ENCODE data around the gene NEU2.

Gene NEU2

GRCh38 chr2:233061591-233062450 lies 29.3 kb downstream of the NEU2 start:
- no CpG with 5 or more reads among the region's 12 CpGs for WGBS (ENCODE audit: extremely low coverage, insufficient coverage, low lambda C conversion rate)
- peak; percentile 62 for DNase-seq

GRCh38 chr2:233062451-233062850 lies 30.0 kb downstream of the NEU2 start:
- no peaks in the 10 kb centered on the region for H3K79me2 ChIP-seq (ENCODE audit: control insufficient read depth, insufficient read depth, low read length)
- H3K23ac ChIP-seq (ENCODE audit: low read length) = no peak overlapping the region
- no peak overlapping the region for H3K4me2 ChIP-seq (ENCODE audit: low read length)
- no peaks in the 10 kb centered on the region for H3K4me1 ChIP-seq (ENCODE audit: control insufficient read depth, low read depth, low read length)
- WGBS (ENCODE audit: extremely low coverage, insufficient coverage, low lambda C conversion rate) = no CpG with 5 or more reads among the region's 4 CpGs
- H3K4me3 ChIP-seq (ENCODE audit: low read length) = no peak overlapping the region
- no peak overlapping the region for H4K5ac ChIP-seq (ENCODE audit: low read length)
- no peak overlapping the region for H4K8ac ChIP-seq (ENCODE audit: low read depth, low read length)
- no peak for DNase-seq
- H3K18ac ChIP-seq (ENCODE audit: low read length) = no peak overlapping the region
- no peak overlapping the region for H2BK120ac ChIP-seq (ENCODE audit: low read depth, low read length)
- no peak overlapping the region for H3K27ac ChIP-seq (ENCODE audit: low read depth, low read length)
- no peak overlapping the region for H3K9ac ChIP-seq (ENCODE audit: low read length)
- H3K27me3 ChIP-seq (ENCODE audit: insufficient read depth, low read length, poor library complexity) = no peaks in the 10 kb centered on the region
- H3K56ac ChIP-seq (ENCODE audit: low read length) = no peak overlapping the region
- H3K36me3 ChIP-seq (ENCODE audit: control insufficient read depth, insufficient read depth, low read length) = no peaks in the 10 kb centered on the region
- H3K4ac ChIP-seq (ENCODE audit: low read depth, low read length) = no peak overlapping the region
- H2AK5ac ChIP-seq (ENCODE audit: low read length) = no peak overlapping the region
- no peaks in the 10 kb centered on the region for H3K79me1 ChIP-seq (ENCODE audit: low read length)
- H2BK15ac ChIP-seq (replicated peaks; ENCODE audit: low read depth) = no peak overlapping the region
- H2BK5ac ChIP-seq (ENCODE audit: low read length) = no peak overlapping the region

More at GRCh38 chr2:233061591-233062450, 29.3 kb downstream of the NEU2 start:
- Histone ChIP-seq H3K18ac (ENCODE audit: low read length) (no peak overlapping the region), H2BK120ac (ENCODE audit: low read depth, low read length) (no peak overlapping the region), H3K23ac (ENCODE audit: low read length) (no peak overlapping the region), H3K27me3 (ENCODE audit: insufficient read depth, low read length, poor library complexity) (no peaks in the 10 kb centered on the region), H2BK15ac (replicated peaks; ENCODE audit: low read depth) (no peak overlapping the region), H3K4me1 (ENCODE audit: control insufficient read depth, low read depth, low read length) (no peaks in the 10 kb centered on the region), H3K79me1 (ENCODE audit: low read length) (no peaks in the 10 kb centered on the region), H3K4ac (ENCODE audit: low read depth, low read length) (no peak overlapping the region), H3K4me2 (ENCODE audit: low read length) (no peak overlapping the region), H3K79me2 (ENCODE audit: control insufficient read depth, insufficient read depth, low read length) (no peaks in the 10 kb centered on the region), H3K27ac (ENCODE audit: low read depth, low read length) (no peak overlapping the region), H2AK5ac (ENCODE audit: low read length) (no peak overlapping the region), H4K5ac (ENCODE audit: low read length) (no peak overlapping the region), H2BK5ac (ENCODE audit: low read length) (no peak overlapping the region), H4K8ac (ENCODE audit: low read depth, low read length) (no peak overlapping the region), H3K56ac (ENCODE audit: low read length) (peak overlapping the region; percentile 60), H3K36me3 (ENCODE audit: control insufficient read depth, insufficient read depth, low read length) (no peaks in the 10 kb centered on the region), H3K9ac (ENCODE audit: low read length) (no peak overlapping the region), H3K4me3 (ENCODE audit: low read length) (no peak overlapping the region)

GRCh38 chr2:233062946-233063268 lies 30.4 kb downstream of the NEU2 start:
- Histone ChIP-seq H3K56ac (ENCODE audit: low read length) (no peak overlapping the region), H2BK5ac (ENCODE audit: low read length) (no peak overlapping the region), H3K79me1 (ENCODE audit: low read length) (no peaks in the 10 kb centered on the region), H3K23ac (ENCODE audit: low read length) (no peak overlapping the region), H3K4me1 (ENCODE audit: control insufficient read depth, low read depth, low read length) (no peaks in the 10 kb centered on the region), H3K9ac (ENCODE audit: low read length) (no peak overlapping the region), H2BK120ac (ENCODE audit: low read depth, low read length) (no peak overlapping the region), H3K4me3 (ENCODE audit: low read length) (no peak overlapping the region), H4K8ac (ENCODE audit: low read depth, low read length) (no peak overlapping the region), H2BK15ac (replicated peaks; ENCODE audit: low read depth) (no peak overlapping the region), H3K18ac (ENCODE audit: low read length) (no peak overlapping the region), H3K79me2 (ENCODE audit: control insufficient read depth, insufficient read depth, low read length) (no peaks in the 10 kb centered on the region), H4K5ac (ENCODE audit: low read length) (no peak overlapping the region), H3K4me2 (ENCODE audit: low read length) (no peak overlapping the region), H3K36me3 (ENCODE audit: control insufficient read depth, insufficient read depth, low read length) (no peaks in the 10 kb centered on the region), H3K27me3 (ENCODE audit: insufficient read depth, low read length, poor library complexity) (no peaks in the 10 kb centered on the region), H3K27ac (ENCODE audit: low read depth, low read length) (no peak overlapping the region), H3K4ac (ENCODE audit: low read depth, low read length) (no peak overlapping the region), H2AK5ac (ENCODE audit: low read length) (no peak overlapping the region)
- no CpG with 5 or more reads among the region's 6 CpGs for WGBS (ENCODE audit: extremely low coverage, insufficient coverage, low lambda C conversion rate)
- no peak for DNase-seq

- no peaks in the 10 kb centered on the region for H3K4me1 ChIP-seq (ENCODE audit: control insufficient read depth, low read depth, low read length)
- no peak overlapping the region for H2BK15ac ChIP-seq (replicated peaks; ENCODE audit: low read depth)
- no CpG with 5 or more reads among the region's 13 CpGs for WGBS (ENCODE audit: extremely low coverage, insufficient coverage, low lambda C conversion rate)
- H2AK5ac ChIP-seq (ENCODE audit: low read length) = no peak overlapping the region
- no peak overlapping the region for H3K56ac ChIP-seq (ENCODE audit: low read length)
- H3K79me2 ChIP-seq (ENCODE audit: control insufficient read depth, insufficient read depth, low read length) = no peaks in the 10 kb centered on the region
- no peak overlapping the region for H3K4me2 ChIP-seq (ENCODE audit: low read length)
- no peaks in the 10 kb centered on the region for H3K36me3 ChIP-seq (ENCODE audit: control insufficient read depth, insufficient read depth, low read length)
- H3K79me1 ChIP-seq (ENCODE audit: low read length) = no peaks in the 10 kb centered on the region
- H3K18ac ChIP-seq (ENCODE audit: low read length) = no peak overlapping the region
- H3K27me3 ChIP-seq (ENCODE audit: insufficient read depth, low read length, poor library complexity) = no peaks in the 10 kb centered on the region
- H3K4ac ChIP-seq (ENCODE audit: low read depth, low read length) = no peak overlapping the region
- H4K5ac ChIP-seq (ENCODE audit: low read length) = no peak overlapping the region
- no peak overlapping the region for H3K27ac ChIP-seq (ENCODE audit: low read depth, low read length)
- DNase-seq = peak; percentile 61
- no peak overlapping the region for H4K8ac ChIP-seq (ENCODE audit: low read depth, low read length)
- H3K9ac ChIP-seq (ENCODE audit: low read length) = no peak overlapping the region
- no peak overlapping the region for H3K23ac ChIP-seq (ENCODE audit: low read length)
- H2BK120ac ChIP-seq (ENCODE audit: low read depth, low read length) = no peak overlapping the region
- no peak overlapping the region for H2BK5ac ChIP-seq (ENCODE audit: low read length)
- H3K4me3 ChIP-seq (ENCODE audit: low read length) = no peak overlapping the region
These were observed 30.9 kb downstream of the NEU2 start for GRCh38 chr2:233063269-233063975.

- Histone ChIP-seq H3K4me1 (ENCODE audit: control insufficient read depth, low read depth, low read length) (no peaks in the 10 kb centered on the region), H3K23ac (ENCODE audit: low read length) (no peak overlapping the region), H2BK120ac (ENCODE audit: low read depth, low read length) (no peak overlapping the region), H3K79me2 (ENCODE audit: control insufficient read depth, insufficient read depth, low read length) (no peaks in the 10 kb centered on the region), H3K4me2 (ENCODE audit: low read length) (no peak overlapping the region), H3K9ac (ENCODE audit: low read length) (no peak overlapping the region), H2BK15ac (replicated peaks; ENCODE audit: low read depth) (no peak overlapping the region), H2AK5ac (ENCODE audit: low read length) (no peak overlapping the region), H3K4ac (ENCODE audit: low read depth, low read length) (no peak overlapping the region), H2BK5ac (ENCODE audit: low read length) (no peak overlapping the region), H3K56ac (ENCODE audit: low read length) (no peak overlapping the region), H3K4me3 (ENCODE audit: low read length) (no peak overlapping the region), H3K36me3 (ENCODE audit: control insufficient read depth, insufficient read depth, low read length) (no peaks in the 10 kb centered on the region), H4K5ac (ENCODE audit: low read length) (no peak overlapping the region), H4K8ac (ENCODE audit: low read depth, low read length) (no peak overlapping the region), H3K27ac (ENCODE audit: low read depth, low read length) (no peak overlapping the region), H3K18ac (ENCODE audit: low read length) (no peak overlapping the region), H3K79me1 (ENCODE audit: low read length) (no peaks in the 10 kb centered on the region), H3K27me3 (ENCODE audit: insufficient read depth, low read length, poor library complexity) (no peaks in the 10 kb centered on the region)
- WGBS (ENCODE audit: extremely low coverage, insufficient coverage, low lambda C conversion rate) = no CpG with 5 or more reads among the region's 9 CpGs
- DNase-seq = no peak
These were observed 31.5 kb downstream of the NEU2 start for GRCh38 chr2:233063976-233064411.

Measured in mesendoderm (in vitro differentiated cells).